Activated CD4-positive, alpha-beta T cell treated with anti-CD3 and anti-CD28 coated beads, Interleukin-2, Interleukin-4, amounts not matched to agents 100 ng/mL and 50 ng/mL, durations not matched to agents 16 hours and 8 hours (primary cell): Measurements from ENCODE around the gene PDGFD.
"Not testable (repeated sequence)": the region's sequence is repeated elsewhere in the genome, so short reads cannot be mapped to it uniquely, and the experiment has no call there.

Source experiments
- DNase-seq: peaks from one replicate; pipeline ENCODE4 v3.0.0-alpha.2; 2020; ENCODE audit warnings: low spot score

PDGFD gene

DNA sequence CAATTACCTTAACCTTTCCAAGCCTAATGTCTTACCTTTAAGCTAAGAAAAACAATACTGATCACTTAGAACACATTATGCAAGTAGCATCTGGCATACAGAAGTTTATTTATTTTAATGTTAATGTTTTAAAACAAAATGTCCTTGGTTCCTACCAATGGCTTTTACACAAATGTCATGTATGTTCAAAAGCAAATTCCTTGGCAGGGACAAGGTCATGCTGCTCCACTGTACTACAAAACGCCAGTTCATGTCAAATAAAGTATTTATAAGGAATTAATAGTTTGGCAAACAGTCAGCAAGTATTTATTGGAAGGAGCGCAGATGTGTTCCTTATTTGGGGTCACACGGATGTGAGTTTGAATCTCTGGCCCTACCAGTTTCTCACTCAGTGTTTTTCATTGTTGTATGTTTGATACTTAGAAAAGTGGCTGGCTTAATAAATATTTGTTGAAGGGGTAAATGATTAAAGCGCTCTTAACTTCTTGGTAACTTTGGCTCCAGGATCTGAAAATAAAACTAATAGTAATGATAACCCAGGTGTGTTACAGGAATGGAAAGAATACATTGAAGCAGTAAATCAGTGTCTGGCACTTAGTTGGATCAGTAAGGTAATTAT is 108.9 kb downstream of the PDGFD start:
- DNase-seq, result no peak

GRCh38 chr11:104053743-104054478 is 110.0 kb downstream of the PDGFD start:
- no peak for DNase-seq

DNA sequence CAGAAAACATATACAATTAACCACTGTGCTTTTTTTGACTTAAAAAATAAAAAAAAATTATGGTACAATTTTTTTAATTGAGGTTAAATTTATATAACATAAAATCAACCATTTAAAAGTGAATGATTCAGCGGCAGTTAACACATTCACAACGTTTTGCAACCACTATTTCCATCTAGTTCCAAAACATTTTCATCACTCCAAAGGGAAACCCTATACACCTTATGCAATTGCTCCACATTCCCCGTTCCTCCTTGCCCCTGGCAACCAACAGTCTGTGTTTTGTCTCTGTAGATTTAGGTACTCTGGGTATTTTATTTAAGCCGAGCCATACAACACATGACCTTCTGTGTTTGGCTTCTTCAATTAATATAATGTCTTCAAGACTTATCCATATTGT is 112.2 kb downstream of the PDGFD start:
- no peak for DNase-seq

DNA sequence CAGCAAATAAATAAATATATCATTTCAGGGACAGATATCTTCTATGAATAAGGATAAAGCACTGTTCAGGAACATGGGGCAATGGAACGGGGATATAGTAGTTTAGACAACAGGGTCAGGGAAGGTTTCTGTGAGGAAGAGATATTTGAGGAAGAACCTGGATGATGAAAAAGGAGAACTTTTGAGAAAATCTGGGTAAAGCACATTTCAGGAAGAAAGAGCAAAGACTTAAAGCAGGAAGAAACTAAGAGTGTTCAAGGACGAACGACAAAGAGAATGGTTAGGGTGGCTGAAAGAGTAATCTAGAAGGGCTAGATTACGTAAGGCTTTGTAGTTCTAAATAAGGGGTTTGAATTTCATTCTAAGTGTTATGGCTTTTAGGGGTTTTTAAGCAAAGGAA is 114.8 kb downstream of the PDGFD start:
- DNase-seq, result no peak

- DNase-seq, result not testable (repeated sequence)
Measured at GRCh38 chr11:104046858-104047257, 117.1 kb downstream of the PDGFD start.

DNA sequence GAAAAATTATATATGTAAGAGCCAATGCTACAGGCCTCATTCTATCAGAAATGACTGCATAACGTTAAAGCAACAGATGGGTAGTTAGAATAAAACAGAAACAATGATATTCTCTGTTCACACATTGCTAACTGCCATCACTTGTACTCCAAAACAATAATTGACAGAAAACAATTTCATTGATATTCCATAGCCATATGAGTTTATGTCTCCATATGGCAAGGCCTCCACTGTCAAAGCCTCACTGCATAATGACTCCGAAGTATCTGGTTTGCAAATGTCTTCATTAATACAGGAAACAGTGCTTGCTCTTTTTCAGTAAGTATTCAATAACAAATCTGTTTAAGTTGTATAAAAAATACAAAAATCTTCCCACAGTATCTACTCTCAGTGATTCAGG is 117.6 kb downstream of the PDGFD start:
- no peak for DNase-seq

GRCh38 chr11:104043678-104044239 is 120.2 kb downstream of the PDGFD start:
- DNase-seq, result no peak

GRCh38 chr11:104043142-104043541 is 120.8 kb downstream of the PDGFD start:
- DNase-seq, result no peak

DNA sequence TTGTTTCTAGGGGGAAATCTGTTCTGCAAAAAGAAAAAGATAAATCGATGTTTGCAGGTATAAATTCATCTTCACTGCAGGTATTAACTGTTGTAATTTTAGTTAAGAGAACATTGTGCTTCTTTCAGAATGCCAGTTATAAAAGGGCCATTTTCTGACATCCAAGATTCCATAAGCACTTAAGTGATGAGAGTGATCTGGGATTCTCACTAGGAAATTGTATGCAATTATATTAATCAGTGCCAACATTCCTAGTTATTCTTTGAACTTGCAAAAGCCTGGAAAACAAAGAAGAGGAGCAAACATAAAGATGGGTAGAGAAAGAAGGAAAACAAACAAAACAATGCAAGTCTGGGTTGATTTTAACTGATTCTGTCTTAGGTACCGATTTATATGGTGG is 122.2 kb downstream of the PDGFD start:
- no peak for DNase-seq

DNA sequence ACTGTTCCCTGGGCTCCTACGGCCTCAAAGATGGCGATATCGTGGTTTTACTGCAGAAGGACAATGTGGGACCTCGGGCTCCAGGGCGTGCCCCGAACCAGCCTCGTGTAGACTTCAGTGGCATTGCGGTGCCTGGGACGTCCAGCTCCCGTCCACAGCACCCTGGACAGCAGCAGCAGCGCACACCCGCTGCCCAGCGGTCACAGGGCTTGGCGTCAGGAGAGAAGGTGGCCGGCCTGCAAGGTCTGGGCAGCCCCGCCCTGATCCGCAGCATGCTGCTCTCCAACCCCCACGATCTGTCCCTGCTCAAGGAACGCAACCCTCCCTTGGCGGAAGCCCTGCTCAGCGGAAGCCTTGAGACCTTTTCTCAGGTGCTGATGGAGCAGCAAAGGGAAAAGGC is 127.0 kb downstream of the PDGFD start:
- no peak for DNase-seq

GRCh38 chr11:104036588-104036987 is 127.4 kb downstream of the PDGFD start, which contains the start of gene DDI1:
Gene DDI1, plus strand, starts transcription at chr11:104036640. Its CDS starts 183 bp downstream, at chr11:104036823.
- no peak for DNase-seq

GRCh38 chr11:104033561-104033960 is 130.4 kb downstream of the PDGFD start:
- DNase-seq, result no peak

GRCh38 chr11:104033134-104033533 is 130.8 kb downstream of the PDGFD start:
- DNase-seq, result no peak

GRCh38 chr11:104028476-104029263 is 135.3 kb downstream of the PDGFD start:
- no peak for DNase-seq

DNA sequence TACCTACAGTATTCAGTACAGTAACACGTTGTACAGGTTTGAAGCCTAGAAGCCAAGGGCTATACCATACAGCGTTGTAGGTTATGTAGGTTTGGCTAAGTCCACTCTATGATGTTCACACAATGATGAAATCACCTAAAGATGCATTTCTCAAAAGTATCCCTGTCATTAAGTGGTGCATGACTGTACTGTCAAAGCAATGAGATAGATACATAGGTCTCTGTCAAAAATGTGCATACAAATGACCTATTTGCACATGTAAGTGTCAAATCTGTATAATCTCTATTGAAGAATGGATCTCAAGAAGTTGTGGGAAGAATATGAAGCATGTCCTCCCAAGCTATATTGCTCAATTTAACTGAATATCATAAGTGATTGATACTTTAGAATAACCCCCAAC is 139.4 kb downstream of the PDGFD start:
- no peak for DNase-seq

- no peak for DNase-seq
Measured at GRCh38 chr11:104015649-104016415, 148.1 kb downstream of the PDGFD start.

DNA sequence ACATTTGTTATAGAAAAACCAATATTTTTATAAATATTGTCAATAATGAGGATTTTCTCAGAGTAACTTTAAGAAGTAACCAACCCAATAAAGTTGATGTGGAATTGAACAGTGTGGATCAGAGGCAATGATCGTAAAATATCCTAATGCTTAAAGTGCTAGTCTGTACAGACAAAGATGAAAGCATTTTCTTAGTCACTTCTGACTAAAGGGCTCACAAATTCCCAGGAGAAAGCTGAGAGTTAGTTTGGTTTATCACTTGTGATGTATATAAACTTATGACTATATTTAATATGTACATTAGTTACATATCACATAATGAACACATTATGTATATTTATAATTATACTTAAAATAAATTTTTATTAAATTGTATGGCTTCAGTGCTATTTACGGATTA is 152.9 kb downstream of the PDGFD start:
- no peak for DNase-seq

DNA sequence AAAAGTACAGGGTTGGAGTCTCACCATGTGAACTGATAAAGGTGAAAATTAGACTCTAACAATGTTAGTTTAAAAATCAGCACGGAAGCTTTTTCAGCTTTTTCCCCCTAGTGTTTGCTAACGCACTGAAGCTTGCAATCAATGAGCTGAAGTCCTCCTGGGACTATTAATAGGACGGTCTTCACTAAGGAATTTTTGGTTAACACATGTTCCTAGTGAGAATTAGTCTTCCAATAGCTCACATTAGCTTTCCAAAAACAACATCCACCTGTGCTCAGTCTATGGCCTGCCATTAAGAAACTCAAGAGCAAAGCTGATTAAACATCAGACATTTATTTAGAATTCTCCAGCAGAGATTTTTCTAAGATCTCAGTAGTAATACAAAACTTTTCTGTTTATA is 154.2 kb downstream of the PDGFD start:
- no peak for DNase-seq

DNA sequence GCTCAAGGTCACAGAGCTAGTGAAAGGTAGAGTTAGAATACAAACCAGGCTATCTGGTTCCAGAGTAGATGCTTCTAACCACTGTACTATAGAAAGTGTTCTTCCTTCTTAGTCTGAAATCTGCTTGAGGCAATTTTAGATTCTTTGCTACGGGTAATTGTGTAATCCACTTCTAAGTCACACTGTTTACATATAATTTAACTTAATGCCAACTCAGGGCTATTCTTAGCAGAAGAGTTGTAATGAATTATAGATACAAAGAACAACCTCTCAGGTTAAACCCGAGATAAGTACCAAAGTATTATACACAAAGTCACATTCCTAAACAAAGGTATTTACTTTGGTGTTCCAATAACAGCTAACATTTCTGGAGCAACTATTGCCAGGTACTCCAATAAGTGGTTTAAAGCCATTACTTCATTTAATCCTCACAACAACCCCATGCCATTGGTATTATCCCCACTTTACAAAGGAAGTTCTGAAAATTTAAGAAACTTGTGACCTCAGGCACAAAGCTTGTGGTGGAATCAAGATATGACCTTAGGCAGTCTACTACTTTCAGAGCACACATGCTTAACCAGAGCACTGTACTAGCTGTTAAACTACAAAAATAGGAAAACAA is 158.6 kb downstream of the PDGFD start:
- DNase-seq, result no peak

- DNase-seq, result no peak
Measured at GRCh38 chr11:104003491-104003890, 160.5 kb downstream of the PDGFD start.

DNA sequence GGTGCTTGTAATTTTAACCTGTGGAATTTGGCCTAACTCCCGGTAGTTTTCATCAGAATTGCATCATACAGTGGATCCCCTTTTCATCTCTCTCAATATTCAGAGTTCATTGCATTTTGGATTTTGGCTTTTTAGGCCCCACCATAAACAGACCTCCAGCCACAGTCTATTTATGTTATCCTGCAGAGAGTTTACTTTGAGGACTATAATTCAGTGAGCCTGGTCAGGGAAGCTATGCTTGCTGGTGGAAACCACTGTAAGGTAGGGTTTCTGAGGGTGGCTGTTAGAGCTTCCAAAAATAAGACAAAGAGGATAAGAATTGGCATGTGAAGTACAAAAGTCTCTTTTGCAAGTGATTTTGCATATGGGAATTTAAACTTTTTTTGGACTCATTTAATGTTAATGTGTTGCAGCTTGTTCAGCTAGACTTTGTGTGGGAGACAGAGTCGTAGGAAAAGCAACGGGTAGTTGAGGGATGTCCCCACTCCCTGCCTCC is 162.3 kb downstream of the PDGFD start:
- no peak for DNase-seq
